ENCODE data around the gene CXCL5.

DNA sequence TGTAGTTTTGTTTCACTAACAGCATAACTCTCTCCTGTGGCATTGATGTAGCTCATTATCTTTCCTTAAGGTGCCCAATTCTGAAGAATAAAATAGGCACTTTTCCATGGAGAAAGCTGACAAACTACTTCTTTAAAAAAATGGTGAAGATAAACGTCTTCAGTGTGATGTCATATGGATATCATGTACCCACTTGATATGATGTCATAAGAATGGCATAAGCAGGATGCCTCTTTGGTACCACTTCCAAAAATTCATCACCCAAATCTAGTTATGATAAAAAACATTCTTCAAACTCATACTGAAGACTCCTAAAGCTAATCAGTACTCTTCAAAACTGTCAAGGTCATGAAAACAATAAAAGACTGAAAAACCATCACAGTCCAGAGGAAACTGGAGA lies 42.9 kb upstream of the CXCL5 start:
- TF ChIP-seq YY1 (IDR thresholded peaks at IDR 0.05; ENCODE audit: insufficient read depth, insufficient read length): no peak
- TF ChIP-seq SUZ12 (IDR thresholded peaks at IDR 0.05; ENCODE audit: extremely low read depth, insufficient read depth, insufficient read length): no peak

All from NT2/D1 (cell line).